HCT116 (cell line): ENCODE data around the gene ADAM30. TPM values are rescaled to one million over a fixed set of nuclear protein-coding genes. Genes with fewer than 3 reads are reported as not detected.

ENCODE experiments used
- ATAC-seq: fragments of 200-7000 bp; cut with Tn5 transposase; 2 replicates; pipeline ENCODE4 v1.9.1; 2020; ENCODE audit warnings: mild to moderate bottlenecking, moderate library complexity
- BruUV-seq: library from RNA; stranded (reverse); fragments of 400-500 nt; replicated peaks from 2 replicates; lab custom pipeline; 2021; lab: Mats Ljungman, UMichigan
- CTCF ChIA-PET: fragments of 300-600 bp; sonication (Branson Sonifier 250); formaldehyde crosslinking; loops from one replicate; lab custom pipeline; 2021; ENCODE audit warnings: antibody characterized with exemption; lab: Charles Lee
- POLR2A ChIA-PET: fragments of 300-600, 350-600 bp; sonication (Branson Sonifier 250); formaldehyde crosslinking; loops from one replicate; lab custom pipeline; 2021; ENCODE audit warnings: antibody characterized with exemption; lab: Charles Lee
- RAD21 ChIA-PET, 2 experiments: fragments of 300-600 bp; sonication (Branson Sonifier 250); formaldehyde crosslinking; loops; one replicate each; lab custom pipeline; 2023; ENCODE audit warnings: low total read pairs in 2 of 2; ENCODE audit not compliant: uncharacterized antibody in 2 of 2, unreplicated experiment in 2 of 2, low non-redundant PET in 1 of 2; lab: Charles Lee
- DNase-seq: peaks from one replicate; pipeline ENCODE4 v3.0.0-alpha.2; 2010; ENCODE audit warnings: low read depth, low spot score
- H2AFZ ChIP-seq: fragments of 200-600 bp; shearing (Covaris generic), sonication (generic); 2 replicates; pipeline ENCODE4 v1.6.1; 2017; ENCODE audit warnings: low read depth, mixed run types, mixed read lengths, antibody characterized with exemption, low read length; ENCODE audit not compliant: poor library complexity, severe bottlenecking
- H3K27ac ChIP-seq: 2 replicates; pipeline ENCODE4 v1.5.1; 2012; ENCODE audit warnings: low read depth, low read length
- H3K27me3 ChIP-seq: fragments of 200-600 bp; sonication (generic); 2 replicates; pipeline ENCODE4 v1.6.1; 2016; ENCODE audit warnings: mixed run types, low read length, mixed read lengths; ENCODE audit not compliant: insufficient read depth
- H3K36me3 ChIP-seq, 2 experiments: fragments of 200-500 bp in 1 of 2; fragments of 200-600 bp in 1 of 2; sonication (Bioruptor generic) in 1 of 2; sonication (generic) in 1 of 2; 2 replicates each; pipeline versions ENCODE4 v1.5.1 to v1.6.1; 2014 to 2016; ENCODE audit warnings: low read length in 2 of 2, inconsistent platforms in 1 of 2, mixed read lengths in 1 of 2, mixed run types in 1 of 2; ENCODE audit not compliant: insufficient read depth in 2 of 2, control insufficient read depth in 1 of 2
- H3K4me1 ChIP-seq, 2 experiments: fragments of 200-600 bp in 1 of 2; sonication (generic) in 1 of 2; 2 replicates each; pipeline versions ENCODE4 v1.5.1 to v1.6.1; 2012 to 2017; ENCODE audit warnings: low read length in 2 of 2, inconsistent platforms in 1 of 2, mild to moderate bottlenecking in 1 of 2, mixed read lengths in 1 of 2, mixed run types in 1 of 2, moderate library complexity in 1 of 2; ENCODE audit not compliant: insufficient read depth in 2 of 2, control insufficient read depth in 1 of 2
- H3K4me2 ChIP-seq: fragments of 200-600 bp; sonication (generic); 2 replicates; pipeline ENCODE4 v1.6.1; 2017; ENCODE audit warnings: mixed run types, low read length, mixed read lengths
- H3K4me3 ChIP-seq, 2 experiments: fragments of 200-600 bp in 1 of 2; sonication (generic) in 1 of 2; replicated peaks in 1 of 2; 2 replicates each; pipeline ENCODE4 v1.5.1; 2011 to 2016; ENCODE audit warnings: low read length in 2 of 2, control low read depth in 1 of 2, low read depth in 1 of 2, mild to moderate bottlenecking in 1 of 2, mixed read lengths in 1 of 2, mixed run types in 1 of 2
- H3K79me2 ChIP-seq: fragments of 200-600 bp; sonication (generic); 2 replicates; pipeline ENCODE4 v1.6.1; 2017; ENCODE audit warnings: mild to moderate bottlenecking, mixed run types, low read length, moderate library complexity, mixed read lengths; ENCODE audit not compliant: insufficient read depth
- H3K9ac ChIP-seq: fragments of 200-600 bp; sonication (generic); 2 replicates; pipeline ENCODE4 v1.6.1; 2016; ENCODE audit warnings: low read length, mixed read lengths
- H3K9me2 ChIP-seq: fragments of 200-600 bp; sonication (generic), shearing (Covaris generic); 2 replicates; pipeline ENCODE4 v1.6.1; 2017; ENCODE audit warnings: mixed run types, mild to moderate bottlenecking, moderate library complexity; ENCODE audit not compliant: insufficient read depth
- H3K9me3 ChIP-seq, 2 experiments: fragments of 200-500 bp in 1 of 2; fragments of 200-600 bp in 1 of 2; sonication (Bioruptor generic) in 1 of 2; sonication (generic) in 1 of 2; 2 replicates each; pipeline ENCODE4 v1.6.1; 2014 to 2017; ENCODE audit warnings: low read length in 2 of 2, mixed read lengths in 2 of 2, inconsistent platforms in 1 of 2, low read depth in 1 of 2, mild to moderate bottlenecking in 1 of 2, mixed run types in 1 of 2, moderate library complexity in 1 of 2; ENCODE audit not compliant: control insufficient read depth in 1 of 2, insufficient read depth in 1 of 2
- H4K20me1 ChIP-seq: fragments of 200-600 bp; sonication (generic), shearing (Covaris generic); 2 replicates; pipeline ENCODE4 v1.6.1; 2017; ENCODE audit warnings: mixed run types, mild to moderate bottlenecking, moderate library complexity; ENCODE audit not compliant: insufficient read depth
- ATF3 ChIP-seq: IDR thresholded peaks from 2 replicates; pipeline ENCODE4 v1.6.1; 2012
- CBX3 ChIP-seq: IDR thresholded peaks from 2 replicates; pipeline ENCODE4 v1.6.1; 2012; ENCODE audit warnings: low read depth
- CEBPB ChIP-seq: IDR thresholded peaks from 2 replicates; pipeline ENCODE4 v1.6.1; 2012; ENCODE audit warnings: low read depth
- CTCF ChIP-seq, 3 experiments: fragments of 200-600 bp in 1 of 3; sonication (generic) in 1 of 3; IDR thresholded peaks in 2 of 3; conservative IDR thresholded peaks in 1 of 3; 2 replicates each; pipeline ENCODE4 v1.5.1; 2012 to 2017; ENCODE audit warnings: low read depth in 2 of 3, low read length in 2 of 3, antibody characterized with exemption in 1 of 3, borderline replicate concordance in 1 of 3, control low read depth in 1 of 3, mild to moderate bottlenecking in 1 of 3, mixed read lengths in 1 of 3, mixed run types in 1 of 3, moderate library complexity in 1 of 3; ENCODE audit not compliant: insufficient read depth in 1 of 3
- EGR1 ChIP-seq: IDR thresholded peaks from 2 replicates; pipeline ENCODE4 v1.6.1; 2012; ENCODE audit warnings: low read depth
- ELF1 ChIP-seq: IDR thresholded peaks from 2 replicates; pipeline ENCODE4 v1.6.1; 2012; ENCODE audit warnings: low read depth, borderline replicate concordance
- EZH2phosphoT487 ChIP-seq: fragments of 200-600 bp; IDR thresholded peaks from 2 replicates; pipeline ENCODE4 v1.6.1; 2018; ENCODE audit warnings: antibody characterized with exemption, borderline replicate concordance
- FOSL1 ChIP-seq: IDR thresholded peaks from 2 replicates; pipeline ENCODE4 v1.6.1; 2012; ENCODE audit warnings: low read depth
- POLR2A ChIP-seq: IDR thresholded peaks from 2 replicates; pipeline ENCODE4 v1.7.0; 2011; ENCODE audit warnings: borderline replicate concordance; ENCODE audit not compliant: insufficient read depth, insufficient read length; ENCODE audit errors: extremely low read depth
- POLR2AphosphoS5 ChIP-seq: IDR thresholded peaks from 2 replicates; pipeline ENCODE4 v1.6.1; 2011; ENCODE audit warnings: mild to moderate bottlenecking, low read depth, low read length, moderate library complexity
- SIN3A ChIP-seq: IDR thresholded peaks from 2 replicates; pipeline ENCODE4 v1.6.1; 2012; ENCODE audit warnings: low read depth
- TCF7L2 ChIP-seq: IDR thresholded peaks from 2 replicates; pipeline ENCODE4 v1.7.0; 2011; ENCODE audit warnings: borderline replicate concordance, inconsistent platforms; ENCODE audit not compliant: insufficient read depth, insufficient read length; ENCODE audit errors: extremely low read depth
- YY1 ChIP-seq: IDR thresholded peaks from 2 replicates; pipeline ENCODE4 v1.6.1; 2011; ENCODE audit warnings: low read length, low read depth, moderate library complexity, mild to moderate bottlenecking; ENCODE audit not compliant: insufficient replicate concordance; ENCODE audit errors: extremely low read depth
- ZBTB33 ChIP-seq: IDR thresholded peaks from 2 replicates; pipeline ENCODE4 v1.6.1; 2011; ENCODE audit warnings: mild to moderate bottlenecking, low read length, moderate library complexity; ENCODE audit not compliant: insufficient replicate concordance; ENCODE audit errors: extremely low read depth
- ZFX ChIP-seq: fragments of 450-650 bp; IDR thresholded peaks from 2 replicates; pipeline ENCODE4 v1.6.1; 2017
- ZNF274 ChIP-seq: fragments of 200-500 bp; sonication (Bioruptor generic); IDR thresholded peaks from 2 replicates; pipeline ENCODE4 v1.6.1; 2014; ENCODE audit warnings: mild to moderate bottlenecking, low read depth, low read length, inconsistent platforms
- intact Hi-C: fragments of 100-400 bp; cut with micrococcal nuclease; formaldehyde crosslinking; loops from 2 replicates; pipeline ENCODE4 v1.10.0; 2022
- total RNA-seq: library from RNA; stranded (reverse); gene quantifications from one replicate; pipeline ENCODE4 v1.2.1, GENCODE V29; 2021; ENCODE audit not compliant: unreplicated experiment
- TF ChIP-seq, protein P1 (sequence below): IDR thresholded peaks from 2 replicates; pipeline ENCODE4 v1.6.1; 2012; ENCODE audit warnings: low read depth

The ADAM30 gene
- total RNA-seq, 1 experiment from 2014 or later: not detected

DNA sequence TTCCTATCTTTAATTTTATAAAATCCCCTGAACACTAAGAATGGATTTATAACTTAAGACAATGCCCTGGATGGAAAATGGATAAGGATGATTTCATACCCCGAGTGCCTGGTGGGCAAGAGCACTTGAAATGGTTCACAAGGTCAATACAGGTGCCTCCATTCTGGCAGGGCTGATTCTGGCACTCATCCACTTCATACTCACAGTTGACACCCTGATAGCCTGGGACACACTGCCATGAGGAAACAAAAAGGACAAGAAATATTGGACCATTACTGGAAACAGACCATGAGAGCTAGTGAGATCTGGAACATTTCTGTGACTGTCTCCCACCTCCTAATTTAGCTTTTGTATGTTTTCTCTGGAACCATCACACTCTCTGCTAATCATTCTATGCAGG lies 39.1 kb upstream of the ADAM30 start:
- Histone ChIP-seq H3K9me3 (peaks cover 0 to 10% of the 10 kb centered on the region in 2 experiments; a peak in 1 of 4 replicates), H3K79me2 (no peaks in the 10 kb centered on the region), H4K20me1 (no peaks in the 10 kb centered on the region), H3K9ac (no peak overlapping the region), H3K27me3 (no peaks in the 10 kb centered on the region), H3K4me2 (no peak overlapping the region), H3K4me1 (no peaks in the 10 kb centered on the region), H2AFZ (no peak overlapping the region), H3K9me2 (no peaks in the 10 kb centered on the region), H3K36me3 (peaks cover 3 to 49% of the 10 kb centered on the region in 2 experiments; a peak in 3 of 4 replicates), H3K27ac (no peak overlapping the region), H3K4me3 (no peak overlapping the region)
- ChIA-PET CTCF (interaction anchor here (1.2 kb wide), 1 partner anchor 14 kb away, joined by 6 read pairs; no protein-coding TSS in a partner anchor), RAD21 (no interaction called here), POLR2A (no interaction called here)
- intact Hi-C loops: no loop called here
- no peak for TF ChIP-seq ATF3
- TF ChIP-seq ZFX: no peak
- TF ChIP-seq EGR1: no peak
- no peak for TF ChIP-seq ZBTB33
- TF ChIP-seq TCF7L2: no peak
- TF ChIP-seq YY1: no peak
- TF ChIP-seq CBX3: no peak
- TF ChIP-seq EZH2phosphoT487: no peak
- TF ChIP-seq CTCF (IDR thresholded peaks at IDR 0.05 in 2 of 3, conservative IDR thresholded peaks at IDR 0.05 in 1 of 3; ENCODE audit: borderline replicate concordance in 1 of 3, insufficient read depth in 1 of 3, low read depth in 2 of 3, low read length in 2 of 3): no peak
- no peak for TF ChIP-seq ELF1
- TF ChIP-seq POLR2A: no peak
- no peak for TF ChIP-seq POLR2AphosphoS5
- TF ChIP-seq CEBPB: no peak
- TF ChIP-seq ZNF274: no peak
- TF ChIP-seq, protein P1, sequence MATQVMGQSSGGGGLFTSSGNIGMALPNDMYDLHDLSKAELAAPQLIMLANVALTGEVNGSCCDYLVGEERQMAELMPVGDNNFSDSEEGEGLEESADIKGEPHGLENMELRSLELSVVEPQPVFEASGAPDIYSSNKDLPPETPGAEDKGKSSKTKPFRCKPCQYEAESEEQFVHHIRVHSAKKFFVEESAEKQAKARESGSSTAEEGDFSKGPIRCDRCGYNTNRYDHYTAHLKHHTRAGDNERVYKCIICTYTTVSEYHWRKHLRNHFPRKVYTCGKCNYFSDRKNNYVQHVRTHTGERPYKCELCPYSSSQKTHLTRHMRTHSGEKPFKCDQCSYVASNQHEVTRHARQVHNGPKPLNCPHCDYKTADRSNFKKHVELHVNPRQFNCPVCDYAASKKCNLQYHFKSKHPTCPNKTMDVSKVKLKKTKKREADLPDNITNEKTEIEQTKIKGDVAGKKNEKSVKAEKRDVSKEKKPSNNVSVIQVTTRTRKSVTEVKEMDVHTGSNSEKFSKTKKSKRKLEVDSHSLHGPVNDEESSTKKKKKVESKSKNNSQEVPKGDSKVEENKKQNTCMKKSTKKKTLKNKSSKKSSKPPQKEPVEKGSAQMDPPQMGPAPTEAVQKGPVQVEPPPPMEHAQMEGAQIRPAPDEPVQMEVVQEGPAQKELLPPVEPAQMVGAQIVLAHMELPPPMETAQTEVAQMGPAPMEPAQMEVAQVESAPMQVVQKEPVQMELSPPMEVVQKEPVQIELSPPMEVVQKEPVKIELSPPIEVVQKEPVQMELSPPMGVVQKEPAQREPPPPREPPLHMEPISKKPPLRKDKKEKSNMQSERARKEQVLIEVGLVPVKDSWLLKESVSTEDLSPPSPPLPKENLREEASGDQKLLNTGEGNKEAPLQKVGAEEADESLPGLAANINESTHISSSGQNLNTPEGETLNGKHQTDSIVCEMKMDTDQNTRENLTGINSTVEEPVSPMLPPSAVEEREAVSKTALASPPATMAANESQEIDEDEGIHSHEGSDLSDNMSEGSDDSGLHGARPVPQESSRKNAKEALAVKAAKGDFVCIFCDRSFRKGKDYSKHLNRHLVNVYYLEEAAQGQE: no peak
- TF ChIP-seq SIN3A: no peak
- no peak for TF ChIP-seq FOSL1
- ATAC-seq (no peak), DNase-seq (no peak)
- BruUV-seq: no TSS peak
